Stimulated activated naive CD8-positive, alpha-beta T cell treated with anti-CD3 and anti-CD28 coated beads, Interleukin-15, Interleukin-2, amounts not matched to agents 100 U/mL and 50 U/mL, for 24 hours (primary cell): Measurements from ENCODE around the gene CERS6.

Experiments
- ATAC-seq: fragments of 150-1000 bp; cut with Tn5 transposase; one replicate; pipeline ENCODE4 v1.10.0; 2021
- DNase-seq: peaks from one replicate; pipeline ENCODE4 v3.0.0; 2021

Gene CERS6

GRCh38 chr2:168703926-168704325 is 247.9 kb downstream of the CERS6 start:
- ATAC-seq = no peak

GRCh38 chr2:168705534-168706470 is 249.7 kb downstream of the CERS6 start:
- ATAC-seq (peak; percentile 46), DNase-seq (no peak)

More at GRCh38 chr2:168703926-168704325, 247.9 kb downstream of the CERS6 start:
- no peak for DNase-seq

DNA sequence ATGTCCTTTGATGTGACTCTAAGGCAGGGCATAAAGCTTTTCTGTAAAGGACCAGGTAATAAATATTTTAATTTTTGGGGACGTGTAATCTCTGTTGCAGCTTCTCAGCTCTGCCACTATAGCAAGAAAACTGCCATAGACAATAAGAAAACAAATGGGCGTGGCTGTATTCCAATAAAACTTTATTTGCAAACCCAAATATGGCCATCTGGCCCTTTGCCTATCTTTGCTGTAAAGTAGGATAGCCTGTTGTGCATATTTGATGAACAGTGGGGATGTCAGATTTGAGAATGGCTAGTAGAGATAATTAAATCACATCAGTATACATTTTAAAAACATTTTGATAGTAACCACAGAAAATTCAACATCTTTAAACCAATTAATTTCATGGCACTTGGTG is 250.7 kb downstream of the CERS6 start:
- ATAC-seq (no peak), DNase-seq (no peak)

- DNase-seq = no peak
- ATAC-seq = no peak
Observed at GRCh38 chr2:168708080-168708479, 252.0 kb downstream of the CERS6 start.

GRCh38 chr2:168710754-168711467 is 254.8 kb downstream of the CERS6 start:
- ATAC-seq (no peak), DNase-seq (no peak)

GRCh38 chr2:168712053-168712452 is 256.0 kb downstream of the CERS6 start:
- no peak for DNase-seq

GRCh38 chr2:168713325-168713724 is 257.3 kb downstream of the CERS6 start:
- no peak for ATAC-seq
- no peak for DNase-seq

More at GRCh38 chr2:168712053-168712452, 256.0 kb downstream of the CERS6 start:
- peak; percentile 32 for ATAC-seq

- DNase-seq (no peak), ATAC-seq (no peak)
Observed at GRCh38 chr2:168715849-168716248, 259.8 kb downstream of the CERS6 start.

GRCh38 chr2:168716839-168717238 is 260.8 kb downstream of the CERS6 start:
- ATAC-seq (no peak), DNase-seq (no peak)

DNA sequence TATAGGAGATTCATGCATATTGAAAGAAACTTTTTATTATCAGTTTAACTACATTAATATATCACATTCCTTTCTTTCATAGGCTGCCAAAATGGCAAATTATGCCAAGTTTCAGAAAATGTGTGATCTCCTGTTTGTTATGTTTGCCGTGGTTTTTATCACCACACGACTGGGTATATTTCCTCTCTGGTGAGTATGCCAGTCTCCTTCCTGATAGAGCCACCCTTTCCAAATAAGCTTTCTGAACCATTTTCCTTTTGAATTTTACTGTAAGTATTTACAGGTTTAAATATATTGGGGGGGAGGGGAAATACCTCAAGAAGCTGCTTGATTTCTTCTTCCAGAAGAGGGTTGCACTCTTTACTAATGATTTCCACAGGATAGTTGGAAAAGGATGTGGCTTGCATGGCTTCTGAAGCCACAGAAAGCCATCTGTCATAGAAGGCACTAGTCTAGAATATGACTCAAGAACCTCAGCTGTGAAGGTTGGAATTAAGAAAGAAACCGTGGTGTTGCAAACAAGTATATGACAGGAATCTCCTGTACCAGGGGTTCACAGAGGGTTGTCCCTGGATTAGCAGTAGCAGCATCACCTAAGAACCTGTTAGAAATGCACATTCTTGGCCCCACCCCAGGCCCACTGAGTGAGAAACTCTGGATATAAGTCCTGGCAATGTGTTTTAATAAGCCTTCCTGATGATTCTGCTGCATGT is 261.9 kb downstream of the CERS6 start:
- ATAC-seq (peak; percentile 92), DNase-seq (no peak)

DNA sequence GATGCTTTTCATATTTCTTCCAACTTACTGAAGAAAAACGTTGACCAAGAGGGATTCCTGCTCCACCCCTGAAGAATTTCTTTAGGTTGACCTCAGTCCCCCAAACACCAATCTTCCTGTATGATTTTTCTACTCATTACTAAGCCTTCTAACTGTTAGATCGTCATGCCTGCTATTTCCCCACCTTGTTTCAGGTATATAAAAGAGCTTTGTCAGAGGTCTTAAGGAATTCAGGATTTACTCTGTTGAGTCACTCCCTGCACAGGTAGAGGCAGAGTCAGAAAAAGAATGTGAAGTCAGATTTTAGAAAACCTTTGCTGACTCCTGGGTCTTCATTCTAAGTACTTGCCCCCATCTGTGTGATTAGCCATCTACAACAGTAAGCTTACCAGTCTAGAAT is 262.6 kb downstream of the CERS6 start:
- ATAC-seq (no peak), DNase-seq (no peak)

- DNase-seq = no peak
Observed at GRCh38 chr2:168719446-168719845, 263.4 kb downstream of the CERS6 start.

DNA sequence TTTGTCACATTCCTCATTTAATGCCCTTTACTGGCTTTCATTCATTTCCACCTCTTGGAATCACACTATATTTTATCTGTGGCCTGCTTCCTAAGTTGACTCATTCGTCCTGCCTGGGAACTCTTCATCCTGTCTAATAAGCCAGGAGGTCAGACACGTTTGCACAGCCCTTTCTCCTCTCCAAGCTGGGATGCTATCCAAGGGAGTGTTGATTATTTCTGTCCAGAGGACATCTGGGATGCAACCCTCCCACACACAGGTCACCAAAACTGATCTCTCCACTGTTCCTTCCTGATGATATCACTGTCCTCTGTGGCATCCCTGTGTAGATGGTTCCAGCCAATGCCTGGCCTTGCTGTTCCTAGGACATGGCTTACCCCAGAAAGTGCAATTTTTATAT is 266.5 kb downstream of the CERS6 start:
- ATAC-seq (no peak), DNase-seq (no peak)

More at GRCh38 chr2:168719446-168719845, 263.4 kb downstream of the CERS6 start:
- ATAC-seq = no peak

DNA sequence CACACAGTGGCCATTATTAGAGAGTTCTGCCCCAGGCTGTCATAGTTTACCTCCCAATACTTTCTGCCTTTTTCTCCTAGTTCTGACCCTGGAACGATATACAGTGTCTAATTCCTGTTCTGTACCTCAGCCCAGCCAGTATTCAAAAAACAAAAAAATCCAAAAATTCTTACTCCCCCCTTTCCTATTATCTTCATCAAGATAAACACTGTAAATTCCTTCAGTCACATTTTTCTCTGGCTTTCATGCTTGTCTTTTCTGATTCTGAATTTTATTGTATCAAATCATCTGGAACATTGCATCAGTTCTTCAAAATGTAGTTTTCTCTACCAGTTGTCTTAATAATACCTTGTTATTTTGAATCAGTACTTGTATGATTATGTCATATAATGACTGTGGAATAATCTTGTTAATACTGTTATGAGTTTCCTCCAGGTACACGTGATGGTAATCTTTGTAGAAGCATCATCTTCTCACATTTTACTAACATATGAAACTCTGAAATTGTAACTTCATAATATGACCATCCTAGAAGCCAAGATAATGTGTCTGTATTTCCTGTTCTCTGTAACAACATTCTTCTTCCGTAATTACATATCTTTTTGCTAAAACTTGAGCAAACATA is 267.3 kb downstream of the CERS6 start:
- DNase-seq (no peak), ATAC-seq (no peak)

GRCh38 chr2:168726375-168726774 is 270.3 kb downstream of the CERS6 start:
- no peak for DNase-seq
- no peak for ATAC-seq

- no peak for ATAC-seq
Observed at GRCh38 chr2:168727904-168728470, 271.9 kb downstream of the CERS6 start.

GRCh38 chr2:168729455-168729854 is 273.4 kb downstream of the CERS6 start:
- no peak for DNase-seq
- ATAC-seq = no peak

More at GRCh38 chr2:168727904-168728470, 271.9 kb downstream of the CERS6 start:
- DNase-seq = no peak

DNA sequence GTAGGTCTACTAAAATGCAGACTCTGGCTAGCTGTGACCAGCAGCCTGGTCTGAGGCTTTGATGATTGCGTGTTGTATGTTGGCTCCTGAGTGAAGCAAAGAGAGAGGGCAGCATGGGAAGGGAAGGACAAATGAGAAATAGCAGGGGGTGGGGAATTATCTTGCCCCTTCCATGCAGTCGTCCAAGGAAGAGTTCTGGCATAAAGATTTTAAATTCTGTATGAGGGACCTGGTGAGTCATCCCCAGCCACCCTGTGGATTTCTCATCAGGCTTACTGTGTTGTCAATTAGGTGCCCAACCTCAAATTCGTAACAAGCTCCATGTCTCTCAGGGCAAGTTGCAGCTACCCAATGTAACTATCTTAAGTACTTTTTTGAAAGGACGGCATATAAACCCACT is 274.3 kb downstream of the CERS6 start:
- DNase-seq = no peak
- ATAC-seq = no peak

DNA sequence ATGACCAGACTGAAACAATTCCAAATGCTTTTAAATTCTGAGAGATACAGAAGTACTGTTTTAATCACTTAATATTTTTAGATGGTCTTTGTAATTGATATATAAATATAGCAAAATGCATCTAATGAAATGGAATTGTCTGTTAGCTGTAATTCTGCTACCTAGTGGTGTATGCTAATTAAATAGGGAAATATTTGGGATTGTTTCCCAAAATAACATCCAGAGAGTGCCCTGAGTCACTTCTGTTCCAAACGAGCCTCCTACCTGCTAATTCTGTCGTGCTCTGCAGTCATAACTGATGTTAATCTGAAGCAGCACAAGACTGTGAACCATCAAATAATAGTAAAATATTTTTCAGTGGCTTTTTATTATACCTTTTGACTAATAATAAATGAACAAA is 274.9 kb downstream of the CERS6 start:
- ATAC-seq = no peak
- no peak for DNase-seq

DNA sequence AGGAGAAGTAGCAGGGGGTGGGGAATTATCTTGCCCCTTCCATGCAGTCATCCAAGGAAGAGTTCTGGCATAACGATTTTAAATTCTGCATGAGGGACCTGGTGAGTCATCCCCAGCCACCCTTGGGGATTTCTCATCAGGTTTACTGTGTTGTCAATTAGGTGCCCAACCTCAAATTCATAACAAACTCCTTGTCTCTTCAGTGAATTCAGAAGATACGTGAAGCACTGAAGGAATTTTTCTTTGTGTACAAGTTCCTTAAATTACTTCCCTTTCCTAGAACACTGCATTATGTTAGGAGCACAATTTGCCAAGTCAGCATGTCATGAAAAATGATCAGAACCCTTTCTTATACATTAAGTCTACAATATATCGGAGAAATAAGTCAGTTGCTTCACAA is 275.5 kb downstream of the CERS6 start:
- no peak for DNase-seq

GRCh38 chr2:168732100-168732499 is 276.0 kb downstream of the CERS6 start:
- no peak for DNase-seq
- no peak for ATAC-seq

More for the DNA sequence above, 275.5 kb downstream of the CERS6 start:
- no peak for ATAC-seq

DNA sequence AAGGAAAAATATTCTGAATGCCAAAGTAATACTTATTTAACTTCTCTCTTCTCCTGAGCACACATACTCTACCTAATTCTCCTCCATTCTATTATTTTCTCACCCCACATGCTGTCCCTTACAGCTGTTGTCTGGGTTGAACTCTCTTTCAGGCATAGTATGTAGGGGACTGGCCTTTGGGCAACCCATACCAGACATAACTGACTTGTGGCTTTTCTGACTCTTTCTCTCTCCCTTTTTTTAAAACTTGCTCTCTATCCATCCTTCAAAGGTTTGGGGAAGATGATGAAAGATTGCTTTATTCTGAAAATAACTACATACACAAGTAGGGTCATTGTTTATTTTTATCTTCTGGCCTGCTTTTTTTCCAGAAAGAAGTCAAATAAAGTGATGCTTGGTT is 276.4 kb downstream of the CERS6 start:
- no peak for DNase-seq
- no peak for ATAC-seq
